HT-29 (cell line): ENCODE results near the gene FAR2. TPM values are rescaled to one million over a fixed set of nuclear protein-coding genes. Genes with fewer than 3 reads are reported as not detected.

Experiments used
- DNase-seq: peaks from one replicate; pipeline ENCODE4 v3.0.0-alpha.2; 2015; ENCODE audit warnings: low spot score
- total RNA-seq: library from RNA; depleted of rRNA; stranded (reverse); fragments of >200 nt; shearing (Covaris generic); gene quantifications from 2 replicates; pipeline ENCODE4 v1.2.3, GENCODE V29; 2014

Gene FAR2
- total RNA-seq, 1 experiment from 2014 or later: 19.8 TPM

DNA sequence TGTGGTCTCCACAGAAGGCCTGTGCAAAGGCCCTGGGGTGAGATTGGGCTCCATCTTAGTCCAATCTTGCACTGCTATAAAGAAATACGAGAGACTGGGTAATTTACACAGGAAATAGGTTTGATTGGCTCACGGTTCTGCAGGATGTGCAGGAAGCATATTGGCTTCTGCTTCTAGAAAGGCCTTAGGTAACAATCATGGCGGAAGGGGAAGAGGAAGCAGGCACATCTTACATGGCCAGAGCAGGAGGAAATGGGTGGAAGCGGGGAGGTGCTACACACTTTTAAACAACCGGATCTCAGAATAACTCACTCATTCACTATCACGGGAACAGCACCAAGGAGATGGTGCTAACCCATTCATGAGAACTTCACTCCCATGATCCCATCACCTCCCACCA is 55.4 kb downstream of the FAR2 start:
- DNase-seq: no peak

DNA sequence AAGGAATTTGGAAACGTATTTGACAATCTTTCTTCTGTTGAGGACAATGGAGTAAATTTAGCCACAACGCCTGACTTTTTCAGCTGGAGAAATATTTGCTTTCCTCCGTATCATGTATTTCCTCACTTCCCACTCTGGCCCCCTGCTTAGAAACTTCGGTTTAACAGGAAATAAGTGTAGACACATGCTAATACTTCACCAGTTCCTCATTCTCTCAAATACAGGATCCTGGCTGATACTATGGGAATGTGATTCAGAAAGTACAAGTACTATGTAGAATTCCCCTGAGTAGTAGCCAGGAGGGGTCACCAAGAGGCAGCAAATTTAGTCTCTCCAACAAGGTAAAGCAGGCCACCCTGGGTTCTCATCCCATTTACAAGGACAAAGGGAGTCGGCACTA is 58.0 kb downstream of the FAR2 start:
- DNase-seq: no peak

DNA sequence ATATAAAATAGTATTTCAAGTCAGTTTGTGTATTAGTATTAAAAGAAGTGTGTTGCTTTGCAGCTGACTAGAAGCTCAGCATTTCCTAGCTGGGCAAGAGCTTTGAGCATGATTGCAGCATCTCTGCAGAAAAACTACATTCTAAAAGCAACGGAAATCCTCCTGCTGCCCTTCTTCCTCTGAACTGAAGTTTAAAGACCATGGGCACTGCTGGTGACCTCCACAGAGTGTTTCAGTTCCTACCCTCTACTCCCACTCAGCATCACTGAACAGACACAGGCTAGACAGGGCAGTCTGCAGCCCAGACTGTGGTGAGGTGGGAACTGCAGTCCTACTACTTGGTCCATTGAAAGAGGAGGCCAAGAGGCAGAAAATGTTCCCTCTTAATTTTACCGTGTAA is 59.0 kb downstream of the FAR2 start:
- DNase-seq: no peak

DNA sequence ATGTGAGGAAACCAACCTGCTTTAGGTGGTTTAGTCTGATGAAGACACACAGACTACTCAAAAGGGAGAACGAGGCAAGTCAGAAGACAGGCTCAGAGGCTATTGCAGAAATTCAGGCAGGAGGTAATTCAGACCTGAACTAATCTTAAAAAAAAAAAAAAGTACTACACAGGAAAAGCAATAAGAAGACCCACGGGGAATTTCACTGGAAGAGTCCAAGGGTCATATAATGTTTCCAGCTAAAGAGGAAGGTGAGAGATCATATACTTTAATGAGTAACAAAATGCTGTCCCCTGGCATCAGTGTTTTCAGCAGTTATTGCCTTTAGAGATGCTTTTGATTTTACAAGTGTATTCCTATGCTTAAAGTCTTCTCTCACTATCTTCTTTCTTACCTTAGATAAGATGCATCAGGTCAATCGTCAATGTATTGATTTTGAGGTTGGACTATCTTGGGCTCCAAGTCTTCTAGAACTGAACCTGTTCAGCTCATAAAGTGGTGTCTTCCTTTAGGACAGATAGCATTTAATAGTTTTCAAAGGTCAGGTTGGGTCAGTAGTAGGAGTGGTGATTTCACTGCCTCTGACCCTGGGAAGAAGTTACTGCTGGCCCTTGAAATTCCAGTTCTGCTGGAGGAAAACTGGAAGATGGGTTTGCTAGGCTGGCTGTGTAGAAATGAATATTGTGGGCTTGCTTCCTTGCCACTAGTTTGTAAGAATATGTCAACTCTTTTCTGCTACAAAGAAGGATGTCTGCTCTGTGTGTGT is 60.0 kb downstream of the FAR2 start:
- DNase-seq: peak; percentile 55

DNA sequence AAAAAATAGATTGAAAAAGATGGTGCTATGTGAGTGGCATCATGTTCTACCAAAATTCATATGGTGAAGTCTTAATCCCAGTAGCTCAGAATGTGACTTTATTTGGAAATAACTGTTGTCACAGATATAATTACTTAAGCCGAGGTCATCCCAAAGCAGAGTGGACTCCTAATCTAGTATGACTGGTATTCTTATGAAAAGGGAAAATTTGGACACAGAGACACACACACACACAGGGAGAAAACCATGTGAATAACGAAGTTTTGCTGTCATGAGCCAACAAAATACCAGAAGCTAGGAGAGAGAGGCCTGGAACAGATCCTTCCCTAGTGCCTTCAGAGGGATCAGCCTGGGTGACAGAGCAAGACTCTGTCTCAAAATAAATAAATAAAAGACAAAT is 62.6 kb downstream of the FAR2 start:
- no peak for DNase-seq

DNA sequence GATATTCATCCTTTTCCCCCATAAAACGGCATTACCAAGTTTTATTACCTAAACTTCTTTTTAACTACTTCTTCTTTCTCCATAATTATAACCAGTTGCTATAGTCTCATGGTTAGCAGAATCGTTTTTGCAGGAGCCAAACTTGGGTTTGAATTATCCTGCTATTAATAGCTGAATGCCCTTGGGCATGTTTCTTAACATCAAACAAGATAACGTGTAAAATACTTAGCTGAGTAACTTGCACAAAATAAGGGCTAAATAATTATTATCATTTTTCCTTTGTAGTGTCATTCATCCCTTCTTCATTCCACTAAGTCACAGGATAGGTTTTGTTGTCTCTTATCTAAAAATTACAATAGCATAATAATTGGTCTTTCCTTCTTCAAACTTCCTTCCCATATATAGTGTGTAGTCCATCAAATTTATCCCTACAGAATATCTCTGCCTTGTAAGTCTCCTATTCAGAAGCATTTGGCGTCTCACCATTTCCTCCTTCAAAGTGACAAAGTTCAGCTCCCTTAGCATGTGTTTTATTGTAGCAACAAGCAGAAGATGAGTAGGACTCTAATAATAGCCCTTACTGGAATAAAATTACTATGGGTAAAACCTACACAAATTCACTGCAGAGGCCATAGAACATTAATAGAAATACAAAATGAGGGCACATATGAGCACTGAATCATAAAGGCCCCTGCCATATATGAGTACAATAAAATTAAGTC is 63.8 kb downstream of the FAR2 start:
- no peak for DNase-seq

DNA sequence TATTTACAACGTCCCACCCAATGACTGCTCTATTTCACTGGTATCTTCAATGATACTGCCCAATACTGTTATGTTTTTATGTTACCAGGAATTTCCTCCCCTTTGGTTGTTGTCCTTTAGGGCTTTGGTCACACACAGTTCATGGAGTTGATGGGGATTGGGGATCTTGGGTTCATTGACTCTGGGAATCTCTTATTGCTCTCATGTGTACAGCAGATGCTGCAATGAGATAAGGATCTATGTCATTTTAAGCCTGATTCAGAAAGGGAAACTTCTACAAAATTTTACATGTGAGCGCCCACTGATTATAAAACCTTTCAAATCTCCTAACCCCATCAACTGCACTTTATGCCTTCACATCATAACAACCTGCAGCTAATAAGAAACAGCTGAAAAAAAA is 67.2 kb downstream of the FAR2 start:
- DNase-seq: no peak

DNA sequence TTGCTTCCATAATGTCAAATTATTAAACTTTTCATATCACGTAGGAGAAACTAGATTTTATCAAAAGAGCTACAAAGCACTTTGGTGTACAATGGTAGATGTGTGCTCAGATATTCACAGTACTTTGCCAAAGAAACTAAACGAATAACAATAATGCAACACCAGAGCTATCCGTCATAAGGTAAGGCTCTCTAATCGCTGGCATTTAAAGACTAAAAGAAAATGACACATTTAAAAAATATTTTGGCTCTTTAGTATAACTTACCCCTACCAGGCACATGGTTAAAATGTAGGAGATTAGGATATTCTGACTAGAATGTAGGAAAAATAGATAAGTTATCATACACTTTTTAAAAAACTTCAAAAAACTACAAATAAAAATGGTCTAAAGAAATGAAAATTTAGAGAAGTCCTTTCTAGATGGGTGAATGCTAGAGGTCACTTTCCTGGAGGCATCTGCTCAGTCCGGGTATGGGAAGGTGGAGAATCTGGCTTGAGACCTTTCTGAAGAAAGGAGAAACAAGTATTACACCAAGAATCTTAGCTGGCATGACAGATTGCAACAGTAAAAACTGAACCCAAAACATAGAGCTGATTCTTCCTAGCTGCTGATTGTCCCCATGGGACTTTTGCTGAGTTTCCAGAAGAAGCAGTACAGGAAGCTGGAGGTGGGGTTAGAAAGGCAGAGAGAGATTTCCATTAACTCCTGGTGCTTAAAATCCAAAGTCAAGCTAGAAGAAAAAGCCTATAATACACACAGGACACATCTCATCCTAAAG is 67.9 kb downstream of the FAR2 start:
- DNase-seq: no peak

DNA sequence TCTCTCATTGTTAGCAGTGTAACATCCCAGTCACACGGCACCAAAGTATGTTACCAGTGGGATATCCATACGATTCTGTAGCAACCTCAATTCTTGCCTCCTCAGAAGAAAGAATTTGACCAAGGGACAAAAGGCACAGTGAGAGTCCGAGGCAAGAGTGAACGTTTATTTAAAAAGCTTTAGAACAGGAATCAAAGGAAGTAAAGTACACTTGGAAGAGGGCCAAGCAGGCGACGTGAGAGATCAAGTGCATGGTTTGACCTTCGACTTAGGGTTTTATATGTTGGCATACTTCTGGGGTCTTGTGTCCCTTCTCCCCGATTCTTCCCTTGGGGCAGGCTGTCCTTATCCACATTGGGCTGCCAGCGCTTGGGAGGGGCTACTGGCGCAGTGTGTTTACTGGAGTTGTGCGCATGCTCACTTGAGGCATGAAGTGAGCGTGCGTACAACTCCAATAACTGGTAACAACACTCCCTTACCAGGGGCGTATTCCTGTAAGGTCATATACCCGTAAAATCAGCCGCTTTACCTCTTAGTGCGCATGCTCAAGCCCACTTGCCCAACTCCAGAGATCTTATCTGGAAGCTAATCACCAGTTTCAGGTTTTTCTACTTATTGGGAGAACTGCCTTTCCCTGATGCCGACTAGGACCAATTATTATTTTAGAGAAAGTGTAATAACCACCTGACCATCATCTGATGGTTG is 71.7 kb downstream of the FAR2 start:
- peak; percentile 71 for DNase-seq

DNA sequence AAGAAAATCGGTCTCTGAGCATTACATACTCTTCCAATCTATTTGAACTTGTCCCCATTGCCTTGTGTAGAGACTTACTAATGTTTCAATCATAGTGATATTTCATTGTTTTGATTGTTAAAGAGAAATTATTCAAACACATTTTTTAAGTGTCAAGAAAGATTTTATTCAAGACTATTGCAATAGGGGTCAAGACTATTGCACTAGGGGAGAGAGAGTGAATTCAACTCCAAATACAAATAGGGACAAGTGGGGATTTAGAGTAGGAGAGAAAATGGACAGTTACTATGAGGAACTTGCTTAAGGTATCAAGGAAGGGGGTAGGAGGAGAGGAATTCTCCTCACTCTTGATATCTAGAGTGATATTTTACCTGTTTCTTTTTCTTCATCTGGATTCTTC is 73.1 kb downstream of the FAR2 start:
- DNase-seq: no peak

DNA sequence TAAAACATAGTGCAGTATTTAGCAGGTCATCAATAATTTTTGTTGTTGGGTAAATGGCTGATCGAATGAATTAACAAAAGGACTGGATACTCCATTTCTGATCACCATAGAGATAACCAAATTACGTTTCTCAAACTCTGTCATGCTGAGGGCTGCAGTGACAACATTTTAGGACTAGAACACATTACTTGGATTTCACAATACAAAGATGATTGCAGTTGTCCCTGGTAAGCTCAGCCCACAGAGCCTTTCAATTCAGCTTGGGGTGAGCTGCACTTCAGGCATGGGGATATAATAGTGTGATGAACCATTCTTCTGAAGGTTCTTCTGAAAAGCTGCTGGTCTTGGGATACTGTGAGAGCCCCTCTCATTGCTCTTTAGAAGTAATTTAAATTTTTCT is 74.3 kb downstream of the FAR2 start:
- no peak for DNase-seq

DNA sequence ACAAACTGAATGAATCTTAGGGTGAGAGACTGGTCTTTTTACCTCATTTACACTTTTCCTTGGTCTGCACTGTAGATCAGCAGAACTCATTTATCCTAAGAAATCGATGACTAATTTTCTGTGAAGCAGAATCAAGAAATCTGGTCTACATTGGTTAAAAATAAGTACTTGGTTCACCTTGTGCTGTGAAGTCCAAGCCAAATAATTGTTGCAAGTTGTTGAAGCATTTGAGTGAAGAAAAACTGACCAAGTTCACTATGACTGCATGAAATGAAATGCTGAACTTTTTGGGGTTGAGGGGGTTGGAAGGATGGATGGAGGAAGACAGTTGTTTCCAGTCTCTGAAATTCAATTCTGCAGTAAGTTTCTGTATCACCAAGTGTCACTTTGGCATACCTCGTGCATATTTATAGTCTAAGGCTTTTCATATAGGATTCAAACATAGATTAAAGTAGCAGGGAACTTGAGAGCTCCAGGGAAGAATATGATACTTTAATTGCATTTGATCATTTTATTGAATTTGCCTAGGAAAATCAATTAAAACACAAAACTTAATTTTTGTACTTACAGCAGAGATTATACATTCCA is 75.0 kb downstream of the FAR2 start:
- DNase-seq: no peak

DNA sequence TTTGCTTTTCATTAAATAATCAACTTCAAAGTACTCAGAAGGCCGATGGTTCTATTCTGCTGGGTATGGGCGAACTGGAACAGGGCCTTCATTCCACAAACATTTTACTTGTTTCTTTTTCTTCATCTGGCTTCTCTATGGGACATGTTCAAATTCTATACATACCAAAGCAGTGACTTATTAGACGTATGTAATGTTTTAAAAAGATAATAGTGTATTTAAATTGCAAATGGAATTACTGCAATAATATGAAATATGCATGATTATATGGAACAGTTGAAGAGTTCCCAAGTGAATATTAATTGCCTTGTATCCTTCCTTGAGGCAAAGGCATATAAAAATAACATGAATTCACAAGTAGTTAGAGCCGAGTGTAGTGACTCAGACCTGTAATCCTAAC is 75.5 kb downstream of the FAR2 start:
- no peak for DNase-seq

DNA sequence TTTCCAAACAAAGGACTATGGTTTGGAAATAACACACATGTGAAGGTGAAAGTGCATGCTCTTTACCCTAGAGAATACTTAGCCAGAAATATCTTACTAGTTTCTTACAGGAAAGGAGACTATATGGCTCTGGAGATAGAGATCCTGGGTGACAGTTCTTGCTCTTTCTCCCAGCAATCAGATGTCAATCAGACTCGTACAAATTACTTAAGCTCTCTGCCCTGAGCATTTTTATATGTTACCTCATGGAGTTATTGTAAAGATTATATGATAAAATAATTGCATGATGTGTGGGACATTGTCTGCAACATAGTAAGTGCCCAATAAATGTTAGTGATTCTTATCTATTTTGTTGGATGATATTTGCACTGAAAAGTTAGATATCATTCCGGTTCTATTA is 76.8 kb downstream of the FAR2 start:
- peak; percentile 33 for DNase-seq

DNA sequence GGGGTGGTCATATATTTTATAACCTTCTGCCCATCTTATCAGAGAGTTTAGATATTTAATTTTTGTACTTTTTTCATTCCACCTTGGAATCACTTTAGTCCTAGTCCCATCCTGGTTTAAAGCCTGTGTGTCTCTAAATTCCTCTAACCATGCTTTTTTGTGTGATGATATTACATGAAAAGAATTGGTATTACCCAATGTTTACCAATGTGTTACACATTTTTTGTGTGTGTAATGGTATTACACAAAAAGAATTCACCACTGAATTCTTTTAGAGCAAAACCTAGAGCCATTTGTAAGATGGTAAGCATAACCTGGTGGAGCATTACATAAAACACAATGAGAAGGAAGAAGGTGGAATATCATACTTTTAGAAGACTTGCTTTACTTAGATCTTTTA is 77.5 kb downstream of the FAR2 start:
- DNase-seq: no peak

DNA sequence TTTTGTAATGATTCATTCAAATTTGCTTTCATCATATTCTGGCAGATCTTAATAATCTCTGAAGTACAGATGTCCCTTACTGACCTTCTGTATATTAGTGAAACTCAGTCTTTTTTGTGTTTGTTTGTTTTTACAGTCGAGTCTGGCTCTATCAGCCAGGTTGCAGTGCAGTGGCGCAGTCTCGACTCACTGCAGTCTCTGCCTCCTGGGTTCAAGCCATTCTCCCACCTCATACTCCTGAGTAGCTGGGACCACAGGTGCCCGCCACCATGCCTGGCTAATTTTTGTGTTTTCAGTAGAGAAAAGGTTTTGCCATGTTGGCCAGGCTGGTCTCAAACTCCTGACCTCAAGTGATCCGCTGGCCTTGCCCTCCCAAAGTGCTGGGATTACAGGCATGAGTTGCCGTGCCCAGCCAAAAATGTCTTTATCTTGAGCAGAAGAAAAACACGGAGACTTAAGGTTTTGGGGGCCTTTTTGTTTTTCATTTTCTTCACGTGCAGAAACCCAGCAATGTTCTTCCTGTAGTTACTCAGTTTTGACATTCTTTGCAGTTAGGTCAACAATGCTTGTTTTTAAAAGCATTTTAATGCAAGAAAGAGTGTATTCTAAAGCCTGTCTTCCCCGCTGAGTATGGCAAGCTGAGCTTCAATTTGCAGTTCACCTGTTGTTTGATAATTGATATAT is 79.5 kb downstream of the FAR2 start:
- no peak for DNase-seq

DNA sequence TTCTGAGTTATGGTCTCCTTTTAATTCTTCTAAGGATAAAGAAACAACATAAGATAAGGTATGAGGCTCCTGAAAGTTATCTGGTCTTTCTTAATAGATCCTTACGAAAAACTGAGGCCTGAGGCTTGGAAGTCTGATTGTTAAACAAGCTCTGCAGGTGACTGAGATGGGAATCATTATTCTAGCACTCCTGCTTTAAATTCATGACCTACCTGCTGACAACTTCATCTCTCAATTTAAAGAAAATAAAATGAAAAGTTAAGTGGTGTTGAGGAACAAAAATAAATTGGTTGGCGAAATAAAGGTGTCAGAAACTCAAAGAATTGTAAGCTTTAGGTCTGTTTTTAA is 80.1 kb downstream of the FAR2 start:
- no peak for DNase-seq

DNA sequence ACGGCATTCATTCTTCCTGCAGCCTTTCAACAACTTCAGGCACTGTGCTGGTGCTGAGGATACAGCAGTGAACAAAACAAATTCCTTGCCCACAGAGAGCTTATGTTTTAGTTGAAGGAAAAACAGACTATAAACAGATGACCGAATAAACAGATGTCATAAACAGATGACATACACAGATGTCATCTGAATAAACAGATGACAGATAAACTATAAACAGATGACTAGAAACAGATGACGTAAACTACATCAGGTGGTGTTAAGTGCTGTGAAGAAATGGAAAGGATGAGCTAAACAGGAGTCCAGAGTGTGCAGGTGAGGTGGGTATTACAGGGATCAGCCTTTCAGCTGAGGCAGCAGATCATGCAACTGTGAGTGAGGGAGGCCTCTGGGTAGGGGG is 80.9 kb downstream of the FAR2 start:
- no peak for DNase-seq

DNA sequence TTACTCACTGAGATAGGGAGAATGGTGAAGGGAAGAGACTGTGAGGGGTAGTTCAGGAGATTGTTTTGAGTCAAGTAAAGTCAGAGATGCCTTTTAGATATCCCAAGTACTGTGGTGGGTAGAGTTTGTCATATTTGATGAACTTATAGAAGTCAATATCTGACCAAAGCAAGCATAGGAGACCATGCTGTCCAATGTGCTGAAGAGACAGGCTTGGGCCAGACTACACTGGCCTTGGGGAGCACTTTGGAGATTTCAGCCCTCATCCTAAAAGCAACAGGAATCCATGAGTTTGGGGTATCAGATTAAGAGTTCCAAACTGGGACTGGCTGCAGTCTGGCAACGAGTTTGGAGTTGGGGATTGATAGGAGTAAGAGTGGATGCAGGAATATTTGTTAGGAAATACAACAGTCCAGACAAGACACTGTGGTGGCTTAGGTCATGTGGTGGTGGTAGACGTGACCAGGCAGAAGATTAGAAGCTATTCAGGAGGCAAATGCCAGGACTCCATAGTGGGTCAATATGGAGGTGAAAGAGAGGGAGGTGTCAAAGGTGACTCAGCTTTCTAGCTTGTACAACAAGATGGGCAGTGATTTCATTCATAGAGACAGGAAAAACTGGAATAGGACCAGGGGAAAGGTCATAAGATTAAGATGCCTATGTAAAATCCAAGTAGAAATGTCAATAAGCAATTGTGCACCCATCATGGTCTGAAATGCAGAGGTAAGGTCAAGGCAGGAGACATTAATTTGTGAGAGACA is 81.9 kb downstream of the FAR2 start:
- DNase-seq: peak; percentile 68

DNA sequence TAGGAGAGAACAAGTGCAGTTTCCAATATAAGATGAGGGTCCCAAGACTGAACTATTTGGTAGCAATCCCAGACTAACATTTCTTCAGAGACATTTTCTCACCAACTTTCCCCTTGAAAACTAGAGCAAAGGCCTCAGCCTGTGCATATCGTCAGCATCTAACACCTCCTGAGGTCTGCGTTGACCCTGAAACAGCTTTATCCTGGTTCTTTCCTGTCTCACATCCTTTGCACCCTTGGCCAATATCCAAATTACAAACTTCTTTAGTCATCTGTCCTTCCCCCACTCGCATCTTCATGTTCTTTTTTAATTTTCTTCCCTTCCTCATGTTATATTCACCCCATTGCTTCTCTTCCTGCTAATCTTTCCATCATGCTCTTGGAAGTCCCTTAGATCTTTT is 83.0 kb downstream of the FAR2 start:
- DNase-seq: no peak
